Measurements from ENCODE around the gene DNER. TPM values are rescaled to one million over a fixed set of nuclear protein-coding genes. Genes with fewer than 3 reads are reported as not detected.
"Not testable (repeated sequence)": the region's sequence is repeated elsewhere in the genome, so short reads cannot be mapped to it uniquely, and the experiment has no call there.

Gene DNER, protein sequence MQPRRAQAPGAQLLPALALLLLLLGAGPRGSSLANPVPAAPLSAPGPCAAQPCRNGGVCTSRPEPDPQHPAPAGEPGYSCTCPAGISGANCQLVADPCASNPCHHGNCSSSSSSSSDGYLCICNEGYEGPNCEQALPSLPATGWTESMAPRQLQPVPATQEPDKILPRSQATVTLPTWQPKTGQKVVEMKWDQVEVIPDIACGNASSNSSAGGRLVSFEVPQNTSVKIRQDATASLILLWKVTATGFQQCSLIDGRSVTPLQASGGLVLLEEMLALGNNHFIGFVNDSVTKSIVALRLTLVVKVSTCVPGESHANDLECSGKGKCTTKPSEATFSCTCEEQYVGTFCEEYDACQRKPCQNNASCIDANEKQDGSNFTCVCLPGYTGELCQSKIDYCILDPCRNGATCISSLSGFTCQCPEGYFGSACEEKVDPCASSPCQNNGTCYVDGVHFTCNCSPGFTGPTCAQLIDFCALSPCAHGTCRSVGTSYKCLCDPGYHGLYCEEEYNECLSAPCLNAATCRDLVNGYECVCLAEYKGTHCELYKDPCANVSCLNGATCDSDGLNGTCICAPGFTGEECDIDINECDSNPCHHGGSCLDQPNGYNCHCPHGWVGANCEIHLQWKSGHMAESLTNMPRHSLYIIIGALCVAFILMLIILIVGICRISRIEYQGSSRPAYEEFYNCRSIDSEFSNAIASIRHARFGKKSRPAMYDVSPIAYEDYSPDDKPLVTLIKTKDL
- total RNA-seq: 1 to 10 TPM in 1 of 2 donors, under 1 TPM in 1; 0.40 to 1.3 TPM
- long read RNA-seq, partial matches to known transcripts: 1 of 2 reads
- long read RNA-seq, other reads (novel, unspliced or antisense): 0 of 2 reads

DNA sequence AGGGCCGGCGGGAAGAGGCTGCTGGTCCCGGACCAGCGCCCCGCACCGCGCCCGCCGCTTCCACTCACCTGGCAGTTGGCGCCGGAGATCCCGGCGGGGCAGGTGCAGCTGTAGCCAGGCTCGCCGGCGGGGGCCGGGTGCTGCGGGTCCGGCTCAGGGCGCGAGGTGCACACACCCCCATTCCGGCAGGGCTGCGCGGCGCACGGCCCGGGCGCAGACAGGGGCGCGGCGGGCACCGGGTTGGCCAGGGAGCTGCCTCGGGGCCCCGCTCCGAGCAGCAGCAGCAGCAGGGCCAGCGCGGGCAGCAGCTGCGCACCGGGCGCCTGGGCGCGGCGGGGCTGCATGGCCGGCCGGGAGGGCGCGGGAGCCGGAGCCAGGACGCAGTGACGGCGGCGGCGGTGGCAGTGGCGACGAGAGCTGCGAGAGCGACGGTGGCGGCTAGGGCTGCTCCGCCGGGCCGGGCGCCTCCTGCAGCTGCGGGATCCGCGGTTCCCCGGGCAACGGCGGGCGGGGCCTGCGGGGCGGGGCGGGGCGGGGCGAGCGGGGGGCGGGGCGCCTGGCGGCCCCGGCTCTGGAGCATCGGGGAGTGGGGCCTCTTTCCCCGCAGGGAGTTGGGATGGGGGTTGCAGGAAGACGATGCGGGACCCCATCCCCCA is at the start of gene DNER:
TSS of gene DNER (minus strand) at position 476 of the 656 bp plus-strand sequence. CDS start at position 344, 132 bp downstream.
- intact Hi-C loops (cut with DNase I, micrococcal nuclease): no loop called here
- peak in 1 of 2 donors; percentile 48 for DNase-seq
- ATAC-seq: peak; percentile 87

- no peak for DNase-seq
- intact Hi-C loops (cut with DNase I, micrococcal nuclease): no loop called here
- no peak for ATAC-seq
Observed at GRCh38 chr2:229761663-229762062, 47.3 kb upstream of the DNER start.

- ATAC-seq; DNase-seq; intact Hi-C loops (cut with DNase I, micrococcal nuclease): not testable (repeated sequence)
Observed at GRCh38 chr2:229757462-229757861, 43.1 kb upstream of the DNER start.

- intact Hi-C loops (cut with DNase I, micrococcal nuclease): no loop called here
- peak; percentile 26 for ATAC-seq
- no peak for DNase-seq
Observed at GRCh38 chr2:229752970-229753729, 38.8 kb upstream of the DNER start.

GRCh38 chr2:229749779-229750178 is 35.4 kb upstream of the DNER start:
- intact Hi-C loops (cut with DNase I, micrococcal nuclease): no loop called here
- ATAC-seq (no peak), DNase-seq (no peak)

DNA sequence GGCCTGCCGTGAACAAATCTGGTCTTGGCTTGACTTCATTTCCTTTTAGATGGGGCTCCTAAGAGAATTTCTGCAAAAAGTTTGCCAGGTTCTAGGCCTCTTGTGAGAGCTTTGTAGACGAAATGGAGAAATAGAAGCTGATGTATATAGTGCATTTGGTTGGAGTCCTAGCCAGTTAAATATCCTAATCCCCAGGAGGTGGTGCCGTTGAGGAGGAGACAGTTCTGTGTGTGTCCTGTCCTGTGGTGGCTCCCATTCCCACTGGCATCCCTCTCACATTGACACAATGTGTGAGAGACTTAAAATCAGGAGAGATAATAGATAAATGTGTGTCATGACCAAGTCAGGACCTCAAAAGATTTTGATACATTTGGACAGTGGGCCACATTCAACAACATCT is 34.6 kb upstream of the DNER start:
- no peak for DNase-seq
- no peak for ATAC-seq
- intact Hi-C loops (cut with DNase I, micrococcal nuclease): no loop called here

GRCh38 chr2:229742691-229743090 is 28.3 kb upstream of the DNER start:
- intact Hi-C loops (cut with DNase I, micrococcal nuclease); DNase-seq; ATAC-seq: not testable (repeated sequence)

DNA sequence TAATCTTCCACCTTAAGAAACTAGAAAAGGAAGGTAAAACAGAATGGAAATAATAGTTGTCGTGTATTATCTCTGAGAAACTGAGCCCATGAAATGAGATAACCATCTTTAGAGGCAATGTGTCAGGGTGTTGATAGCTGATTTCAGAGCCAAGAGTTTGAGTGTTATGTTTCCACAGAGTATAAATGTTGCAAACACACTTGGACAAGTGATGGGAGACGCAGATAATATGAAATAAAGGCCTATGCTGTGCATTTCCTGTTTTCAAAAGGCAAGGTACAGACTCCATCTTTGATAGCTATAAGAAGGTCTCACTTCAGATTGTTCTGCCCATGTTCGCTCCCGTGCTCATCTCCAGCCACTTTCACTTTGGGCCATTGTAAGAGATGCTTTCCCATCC is 25.9 kb upstream of the DNER start:
- intact Hi-C loops (cut with DNase I, micrococcal nuclease): no loop called here
- DNase-seq: no peak
- no peak for ATAC-seq

GRCh38 chr2:229738024-229738625 is 23.8 kb upstream of the DNER start:
- intact Hi-C loops (cut with DNase I, micrococcal nuclease): no loop called here
- no peak for ATAC-seq
- no peak for DNase-seq

DNA sequence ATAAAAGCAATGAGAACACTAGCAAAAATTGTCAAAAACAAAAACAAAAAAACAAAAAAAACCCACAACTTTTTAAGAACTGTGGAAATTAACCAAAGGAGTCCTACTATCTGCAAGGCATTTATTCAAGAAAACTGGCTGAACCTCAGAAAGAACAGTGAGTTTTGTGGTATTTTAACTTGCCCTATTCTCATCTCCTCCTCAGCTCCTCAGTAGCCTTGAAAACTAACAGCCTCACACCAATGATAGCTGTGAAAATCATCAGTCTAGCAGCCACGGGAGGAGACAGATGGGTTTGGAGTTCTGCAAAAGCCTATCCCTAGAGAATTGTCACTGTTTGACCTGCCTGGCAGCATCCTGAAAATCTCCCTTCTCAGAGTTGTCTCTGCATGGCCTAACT is 20.1 kb upstream of the DNER start:
- ATAC-seq: no peak
- DNase-seq: no peak
- intact Hi-C loops (cut with DNase I, micrococcal nuclease): no loop called here

DNA sequence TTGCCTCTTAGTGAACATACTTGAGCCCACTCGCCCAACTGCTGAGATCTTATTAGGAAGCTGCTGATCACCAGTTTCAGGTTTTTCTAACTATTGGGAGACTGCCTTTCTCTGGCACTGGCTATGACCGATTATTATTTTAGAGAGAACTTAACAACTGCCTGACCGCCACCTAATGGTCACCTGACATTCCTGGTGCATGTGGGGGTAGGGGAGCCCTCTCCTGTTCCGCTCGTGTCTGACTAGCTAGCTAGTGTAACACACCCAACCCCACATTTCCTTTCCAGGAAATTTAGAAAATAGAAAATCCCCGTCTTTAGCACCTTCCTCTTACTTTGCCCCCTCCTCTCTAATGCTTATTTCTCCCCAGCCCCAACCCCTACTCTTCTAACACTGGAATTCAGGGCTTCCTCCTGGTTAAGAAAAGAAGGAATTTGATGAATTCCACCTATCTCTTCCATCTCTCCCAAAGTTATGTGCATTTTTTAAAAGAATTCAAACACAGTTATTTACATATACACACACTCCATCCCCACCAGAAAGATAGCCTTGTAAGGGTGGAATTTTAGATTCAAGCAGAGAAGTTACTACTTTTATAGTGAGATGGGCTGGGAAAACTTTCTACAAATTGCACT is 19.4 kb upstream of the DNER start:
- intact Hi-C loops (cut with DNase I, micrococcal nuclease): no loop called here
- DNase-seq (no peak), ATAC-seq (no peak)

- ATAC-seq (no peak), DNase-seq (no peak)
- intact Hi-C loops (cut with DNase I, micrococcal nuclease): no loop called here
Observed at GRCh38 chr2:229732897-229733296, 18.5 kb upstream of the DNER start.

- DNase-seq (no peak), ATAC-seq (no peak)
- intact Hi-C loops (cut with DNase I, micrococcal nuclease): no loop called here
Observed at GRCh38 chr2:229731916-229732315, 17.6 kb upstream of the DNER start.

GRCh38 chr2:229731363-229731762 is 17.0 kb upstream of the DNER start:
- DNase-seq: no peak
- no peak for ATAC-seq
- intact Hi-C loops (cut with DNase I, micrococcal nuclease): no loop called here

DNA sequence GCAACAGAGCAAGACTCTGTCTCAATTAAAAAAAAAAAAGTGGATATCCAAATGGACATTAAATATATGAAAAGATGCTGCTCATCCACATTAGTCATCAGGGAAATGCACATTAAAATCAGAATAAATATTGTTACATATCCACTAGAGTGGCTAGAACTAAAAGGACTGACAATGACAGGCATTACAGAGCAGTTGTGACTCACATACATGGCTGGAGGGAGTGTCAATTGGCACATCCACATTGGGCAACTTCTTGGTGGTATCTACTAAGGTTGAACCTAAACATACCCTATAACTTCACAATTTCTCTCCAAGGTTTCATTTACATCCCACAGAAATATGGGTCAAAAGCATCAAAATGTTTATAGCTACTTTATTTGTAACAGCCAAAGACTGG is 14.0 kb upstream of the DNER start:
- ATAC-seq (no peak), DNase-seq (no peak)
- intact Hi-C loops (cut with DNase I, micrococcal nuclease): no loop called here

DNA sequence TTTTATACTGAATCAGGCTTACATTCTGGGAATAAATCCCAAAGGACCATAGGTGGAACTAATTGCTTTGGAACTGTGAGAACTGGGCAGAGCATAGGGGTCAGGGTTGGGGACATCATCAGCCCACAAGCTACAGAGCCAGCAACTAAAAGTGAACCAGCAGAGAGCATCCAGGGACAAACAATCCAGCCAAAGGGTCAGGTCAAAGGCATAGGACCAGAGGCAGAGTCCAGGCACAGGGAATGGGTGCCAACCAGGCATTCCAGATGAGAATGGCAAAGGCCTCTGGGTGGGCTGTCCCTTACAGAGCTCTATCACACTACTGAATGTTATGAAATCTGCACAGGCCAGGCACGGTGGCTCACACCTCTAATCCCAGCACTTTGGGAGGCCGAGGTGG is 12.3 kb upstream of the DNER start:
- no peak for ATAC-seq
- intact Hi-C loops (cut with DNase I, micrococcal nuclease): no loop called here
- no peak for DNase-seq

DNA sequence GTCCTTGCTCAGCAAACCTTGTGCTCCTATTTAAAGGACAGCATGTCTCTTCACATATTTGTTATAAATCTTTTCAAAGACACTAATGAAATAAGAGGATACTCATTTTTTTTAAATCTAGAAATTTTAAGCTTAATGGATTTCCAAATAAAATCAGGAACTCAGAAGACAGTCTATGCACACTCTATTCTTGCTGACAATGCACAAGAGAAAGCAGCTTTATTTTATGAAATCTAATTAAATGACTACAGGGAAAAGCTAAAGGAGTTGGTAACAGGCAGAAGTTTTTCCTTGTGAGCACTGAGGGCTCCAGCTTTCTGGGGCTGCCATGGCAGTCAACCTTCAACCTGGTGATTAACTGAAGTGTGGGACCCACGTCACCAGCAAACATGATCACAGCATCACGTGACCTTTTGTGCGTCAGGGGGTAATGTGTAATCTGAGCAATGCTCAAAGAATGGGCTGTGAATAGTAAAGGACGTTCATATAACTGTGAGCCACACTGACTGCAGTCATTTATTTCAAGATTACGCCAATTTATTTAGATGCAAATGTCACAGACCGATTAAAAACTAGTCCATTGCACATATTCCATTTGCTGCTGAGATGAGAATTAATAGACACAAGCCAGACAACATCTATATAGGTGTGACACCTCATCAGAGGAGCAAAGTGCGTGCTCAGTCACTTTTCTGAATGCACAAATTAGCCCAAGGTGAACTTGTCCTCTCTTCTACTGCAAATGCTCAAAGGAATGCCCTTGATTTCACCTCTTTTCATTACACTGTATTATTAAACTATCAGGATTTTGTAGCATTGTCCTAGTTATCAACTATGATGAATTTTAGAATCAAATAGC is 11.6 kb upstream of the DNER start:
- DNase-seq (no peak), ATAC-seq (no peak)
- intact Hi-C loops (cut with DNase I, micrococcal nuclease): no loop called here
